Mesendoderm (in vitro differentiated cells): ENCODE results near the gene SORCS2.

Source experiments
- DNase-seq: peaks from one replicate; pipeline ENCODE4 v3.0.0; 2013
- H2AK5ac ChIP-seq: 2 replicates; pipeline ENCODE4 v1.6.1; 2013; ENCODE audit warnings: low read length, inconsistent platforms
- H2BK120ac ChIP-seq: 2 replicates; pipeline ENCODE4 v1.6.1; 2013; ENCODE audit warnings: low read depth, mild to moderate bottlenecking, low read length, moderate library complexity, mixed read lengths
- H2BK15ac ChIP-seq: replicated peaks from 2 replicates; pipeline ENCODE4 v1.6.1; 2013; ENCODE audit warnings: low read depth, mild to moderate bottlenecking, moderate library complexity
- H2BK5ac ChIP-seq: 2 replicates; pipeline ENCODE4 v1.6.1; 2013; ENCODE audit warnings: low read length, inconsistent platforms
- H3K18ac ChIP-seq: 2 replicates; pipeline ENCODE4 v1.6.1; 2013; ENCODE audit warnings: mild to moderate bottlenecking, low read length, mixed read lengths
- H3K23ac ChIP-seq: one replicate; pipeline ENCODE4 v1.6.1; 2013; ENCODE audit warnings: low read length
- H3K27ac ChIP-seq: 2 replicates; pipeline ENCODE4 v1.5.1; 2013; ENCODE audit warnings: low read depth, mild to moderate bottlenecking, inconsistent platforms, low read length, moderate library complexity
- H3K27me3 ChIP-seq: 2 replicates; pipeline ENCODE4 v1.6.1; 2013; ENCODE audit warnings: low read length, control low read depth, mild to moderate bottlenecking, inconsistent platforms; ENCODE audit not compliant: insufficient read depth, poor library complexity
- H3K36me3 ChIP-seq: 2 replicates; pipeline ENCODE4 v1.6.1; 2013; ENCODE audit warnings: low read length, inconsistent platforms; ENCODE audit not compliant: control insufficient read depth, insufficient read depth
- H3K4ac ChIP-seq: one replicate; pipeline ENCODE4 v1.6.1; 2013; ENCODE audit warnings: low read depth, mild to moderate bottlenecking, low read length, moderate library complexity
- H3K4me1 ChIP-seq: 2 replicates; pipeline ENCODE4 v1.6.1; 2013; ENCODE audit warnings: low read depth, low read length, inconsistent platforms; ENCODE audit not compliant: control insufficient read depth
- H3K4me2 ChIP-seq: 2 replicates; pipeline ENCODE4 v1.6.1; 2013; ENCODE audit warnings: low read length
- H3K4me3 ChIP-seq: 2 replicates; pipeline ENCODE4 v1.5.1; 2013; ENCODE audit warnings: mild to moderate bottlenecking, low read length
- H3K56ac ChIP-seq: one replicate; pipeline ENCODE4 v1.6.1; 2013; ENCODE audit warnings: low read length
- H3K79me1 ChIP-seq: 2 replicates; pipeline ENCODE4 v1.6.1; 2013; ENCODE audit warnings: low read length, inconsistent platforms
- H3K79me2 ChIP-seq: 2 replicates; pipeline ENCODE4 v1.6.1; 2013; ENCODE audit warnings: mild to moderate bottlenecking, low read length; ENCODE audit not compliant: control insufficient read depth, insufficient read depth
- H3K9ac ChIP-seq: 2 replicates; pipeline ENCODE4 v1.6.1; 2013; ENCODE audit warnings: low read length, inconsistent platforms
- H4K5ac ChIP-seq: one replicate; pipeline ENCODE4 v1.6.1; 2013; ENCODE audit warnings: low read length
- H4K8ac ChIP-seq: one replicate; pipeline ENCODE4 v1.6.1; 2013; ENCODE audit warnings: low read depth, mild to moderate bottlenecking, control low read depth, low read length, moderate library complexity
- WGBS: extraction: QIAGEN DNeasy Blood & Tissue Kit; methylation state at CpG from one replicate; pipeline ENCODE4 v1.1.7; 2013; ENCODE audit warnings: low lambda C conversion rate, missing lambda C conversion rate; ENCODE audit not compliant: insufficient coverage; ENCODE audit errors: extremely low coverage; 5-methylcytosine and 5-hydroxymethylcytosine counted together

The SORCS2 gene

GRCh38 chr4:7172946-7173345, 19.4 kb upstream of the SORCS2 start:
- Histone ChIP-seq H2AK5ac (no peak overlapping the region), H3K27ac (no peak overlapping the region), H3K18ac (no peak overlapping the region), H2BK5ac (no peak overlapping the region), H3K4ac (no peak overlapping the region), H3K36me3 (no peaks in the 10 kb centered on the region), H4K5ac (no peak overlapping the region), H3K56ac (no peak overlapping the region), H2BK15ac (no peak overlapping the region), H2BK120ac (no peak overlapping the region), H3K79me2 (no peaks in the 10 kb centered on the region), H3K4me3 (no peak overlapping the region), H4K8ac (no peak overlapping the region), H3K23ac (no peak overlapping the region), H3K9ac (no peak overlapping the region), H3K79me1 (no peaks in the 10 kb centered on the region), H3K27me3 (no peaks in the 10 kb centered on the region), H3K4me1 (no peaks in the 10 kb centered on the region), H3K4me2 (no peak overlapping the region)
- WGBS: no CpG with 5 or more reads among the region's 13 CpGs
- no peak for DNase-seq

GRCh38 chr4:7173841-7174449, 18.4 kb upstream of the SORCS2 start:
- Histone ChIP-seq H3K36me3 (no peaks in the 10 kb centered on the region), H3K27me3 (no peaks in the 10 kb centered on the region), H3K27ac (no peak overlapping the region), H3K18ac (no peak overlapping the region), H4K8ac (no peak overlapping the region), H2AK5ac (no peak overlapping the region), H2BK120ac (no peak overlapping the region), H3K4me3 (no peak overlapping the region), H4K5ac (no peak overlapping the region), H3K79me1 (no peaks in the 10 kb centered on the region), H3K23ac (no peak overlapping the region), H3K4me2 (no peak overlapping the region), H3K79me2 (no peaks in the 10 kb centered on the region), H2BK15ac (no peak overlapping the region), H3K4ac (no peak overlapping the region), H3K56ac (no peak overlapping the region), H2BK5ac (no peak overlapping the region), H3K9ac (no peak overlapping the region), H3K4me1 (no peaks in the 10 kb centered on the region)
- no CpG with 5 or more reads among the region's 9 CpGs for WGBS
- no peak for DNase-seq

- no CpG with 5 or more reads among the region's 1 CpG for WGBS
- Histone ChIP-seq H3K23ac (no peak overlapping the region), H3K56ac (no peak overlapping the region), H3K36me3 (no peaks in the 10 kb centered on the region), H3K18ac (no peak overlapping the region), H3K4me2 (no peak overlapping the region), H2BK120ac (no peak overlapping the region), H2BK15ac (no peak overlapping the region), H3K4me3 (no peak overlapping the region), H2AK5ac (no peak overlapping the region), H3K4ac (no peak overlapping the region), H3K79me2 (no peaks in the 10 kb centered on the region), H4K5ac (no peak overlapping the region), H3K27me3 (no peaks in the 10 kb centered on the region), H4K8ac (no peak overlapping the region), H2BK5ac (no peak overlapping the region), H3K9ac (no peak overlapping the region), H3K4me1 (no peaks in the 10 kb centered on the region), H3K27ac (no peak overlapping the region), H3K79me1 (no peaks in the 10 kb centered on the region)
- DNase-seq: no peak
Observed at GRCh38 chr4:7179158-7179557, 13.2 kb upstream of the SORCS2 start.

DNA sequence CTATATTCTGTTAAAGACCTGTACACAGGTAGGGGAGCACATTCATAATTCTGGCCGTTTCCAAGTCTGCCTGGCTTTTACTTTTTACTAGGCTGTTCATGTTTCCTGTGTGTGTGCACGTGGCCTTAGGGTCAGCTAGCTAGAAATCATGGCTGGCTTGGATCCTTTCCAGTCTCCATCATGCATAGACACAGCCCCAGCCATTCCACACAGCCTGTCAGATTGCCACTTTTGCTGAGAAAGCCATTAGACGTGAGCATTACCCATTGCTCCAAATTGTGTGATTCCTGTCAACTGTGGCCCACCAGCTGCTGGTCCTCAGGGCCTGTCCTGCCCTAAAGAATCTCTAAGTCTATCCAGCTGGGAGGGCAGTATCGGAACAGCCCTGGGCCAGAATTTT, 11.4 kb upstream of the SORCS2 start:
- Histone ChIP-seq H2BK5ac (no peak overlapping the region), H2BK120ac (no peak overlapping the region), H3K4ac (no peak overlapping the region), H3K4me2 (no peak overlapping the region), H3K9ac (no peak overlapping the region), H3K79me1 (no peaks in the 10 kb centered on the region), H2BK15ac (no peak overlapping the region), H4K5ac (no peak overlapping the region), H3K23ac (no peak overlapping the region), H3K27me3 (no peaks in the 10 kb centered on the region), H3K36me3 (no peaks in the 10 kb centered on the region), H3K79me2 (no peaks in the 10 kb centered on the region), H2AK5ac (no peak overlapping the region), H3K27ac (no peak overlapping the region), H3K56ac (no peak overlapping the region), H3K4me1 (no peaks in the 10 kb centered on the region), H3K18ac (no peak overlapping the region), H4K8ac (no peak overlapping the region), H3K4me3 (no peak overlapping the region)
- no CpG with 5 or more reads among the region's 4 CpGs for WGBS
- DNase-seq: no peak

GRCh38 chr4:7182616-7183015, 9.7 kb upstream of the SORCS2 start:
- no CpG with 5 or more reads among the region's 3 CpGs for WGBS
- Histone ChIP-seq H3K79me1 (no peaks in the 10 kb centered on the region), H3K56ac (no peak overlapping the region), H3K18ac (no peak overlapping the region), H2BK15ac (no peak overlapping the region), H2AK5ac (no peak overlapping the region), H3K36me3 (no peaks in the 10 kb centered on the region), H2BK5ac (no peak overlapping the region), H3K4me1 (no peaks in the 10 kb centered on the region), H3K27me3 (no peaks in the 10 kb centered on the region), H4K8ac (no peak overlapping the region), H2BK120ac (no peak overlapping the region), H4K5ac (no peak overlapping the region), H3K4ac (no peak overlapping the region), H3K79me2 (no peaks in the 10 kb centered on the region), H3K27ac (no peak overlapping the region), H3K23ac (no peak overlapping the region), H3K9ac (no peak overlapping the region), H3K4me2 (no peak overlapping the region), H3K4me3 (no peak overlapping the region)
- DNase-seq: no peak

DNA sequence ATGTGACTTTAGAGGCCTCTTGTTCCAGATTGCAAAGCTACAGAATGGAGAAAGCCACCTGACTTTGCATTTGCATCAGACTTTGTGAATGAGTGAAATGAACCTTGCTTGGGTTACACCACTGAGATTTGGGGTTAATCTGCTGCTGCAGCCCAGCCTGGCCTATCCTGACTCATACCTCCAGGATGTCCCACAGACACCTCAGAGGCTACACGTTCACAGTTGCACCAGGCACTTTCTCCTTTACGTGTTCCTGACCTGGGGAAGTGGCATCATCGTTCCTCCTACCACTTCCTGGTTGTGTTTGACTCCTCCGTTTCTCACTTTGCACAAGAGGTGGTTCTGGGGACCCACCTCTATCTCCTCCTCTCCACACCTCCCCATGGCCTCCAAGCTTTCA, 9.2 kb upstream of the SORCS2 start:
- no peak overlapping the region for H3K4me2 ChIP-seq

More for the DNA sequence above, 9.2 kb upstream of the SORCS2 start:
- H4K5ac ChIP-seq: no peak overlapping the region
- H3K56ac ChIP-seq: no peak overlapping the region
- H3K36me3 ChIP-seq: no peaks in the 10 kb centered on the region
- no CpG with 5 or more reads among the region's 4 CpGs for WGBS
- no peak overlapping the region for H3K9ac ChIP-seq
- H3K4ac ChIP-seq: no peak overlapping the region
- no peak overlapping the region for H2BK15ac ChIP-seq
- H3K79me2 ChIP-seq: no peaks in the 10 kb centered on the region
- no peak overlapping the region for H3K23ac ChIP-seq
- H3K27ac ChIP-seq: no peak overlapping the region
- H3K4me3 ChIP-seq: no peak overlapping the region
- no peak overlapping the region for H4K8ac ChIP-seq
- H2BK120ac ChIP-seq: no peak overlapping the region
- no peak overlapping the region for H2BK5ac ChIP-seq
- no peak overlapping the region for H3K18ac ChIP-seq
- no peaks in the 10 kb centered on the region for H3K79me1 ChIP-seq
- H3K4me1 ChIP-seq: no peaks in the 10 kb centered on the region
- DNase-seq: no peak
- H3K27me3 ChIP-seq: no peaks in the 10 kb centered on the region
- no peak overlapping the region for H2AK5ac ChIP-seq
